B cell (primary cell): ENCODE data around the gene FOXO1.

Source experiments
- EZH2 ChIP-seq: IDR thresholded peaks from 2 replicates; pipeline ENCODE4 v1.6.1; 2012; ENCODE audit warnings: borderline replicate concordance, low read depth, mild to moderate bottlenecking, moderate library complexity, low read length; ENCODE audit not compliant: insufficient read depth, poor library complexity, severe bottlenecking
- TF ChIP-seq, protein P1 (sequence below): fragments of 200-600 bp; IDR thresholded peaks from one replicate; pipeline ENCODE4 v1.8.0; 2022; ENCODE audit warnings: antibody characterized with exemption, mild to moderate bottlenecking

GRCh38 chr13:40586886-40587565, 79.4 kb downstream of the FOXO1 start:
- TF ChIP-seq, protein P1, sequence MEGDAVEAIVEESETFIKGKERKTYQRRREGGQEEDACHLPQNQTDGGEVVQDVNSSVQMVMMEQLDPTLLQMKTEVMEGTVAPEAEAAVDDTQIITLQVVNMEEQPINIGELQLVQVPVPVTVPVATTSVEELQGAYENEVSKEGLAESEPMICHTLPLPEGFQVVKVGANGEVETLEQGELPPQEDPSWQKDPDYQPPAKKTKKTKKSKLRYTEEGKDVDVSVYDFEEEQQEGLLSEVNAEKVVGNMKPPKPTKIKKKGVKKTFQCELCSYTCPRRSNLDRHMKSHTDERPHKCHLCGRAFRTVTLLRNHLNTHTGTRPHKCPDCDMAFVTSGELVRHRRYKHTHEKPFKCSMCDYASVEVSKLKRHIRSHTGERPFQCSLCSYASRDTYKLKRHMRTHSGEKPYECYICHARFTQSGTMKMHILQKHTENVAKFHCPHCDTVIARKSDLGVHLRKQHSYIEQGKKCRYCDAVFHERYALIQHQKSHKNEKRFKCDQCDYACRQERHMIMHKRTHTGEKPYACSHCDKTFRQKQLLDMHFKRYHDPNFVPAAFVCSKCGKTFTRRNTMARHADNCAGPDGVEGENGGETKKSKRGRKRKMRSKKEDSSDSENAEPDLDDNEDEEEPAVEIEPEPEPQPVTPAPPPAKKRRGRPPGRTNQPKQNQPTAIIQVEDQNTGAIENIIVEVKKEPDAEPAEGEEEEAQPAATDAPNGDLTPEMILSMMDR: no peak
- TF ChIP-seq EZH2: no peak
